Upper lobe of right lung (tissue), 1 donor: Measurements from ENCODE around the gene NSG1. TPM values are rescaled to one million over a fixed set of nuclear protein-coding genes. Genes with fewer than 3 reads are reported as not detected.

Experiments
- ATAC-seq: fragments of 200-7000 bp; cut with Tn5 transposase; one replicate; pipeline ENCODE4 v1.9.1; 2020; ENCODE audit warnings: mild to moderate bottlenecking, moderate library complexity
- DNase-seq: peaks from one replicate; pipeline ENCODE4 v3.0.0-alpha.2; 2020
- H3K27ac ChIP-seq: fragments of 200-600 bp; one replicate; pipeline ENCODE4 v1.8.0; 2022
- H3K27me3 ChIP-seq: fragments of 200-600 bp; one replicate; pipeline ENCODE4 v1.8.0; 2022; ENCODE audit warnings: mild to moderate bottlenecking
- H3K36me3 ChIP-seq: fragments of 200-600 bp; one replicate; pipeline ENCODE4 v1.8.0; 2022
- H3K4me1 ChIP-seq: fragments of 200-600 bp; one replicate; pipeline ENCODE4 v1.8.0; 2022
- H3K4me3 ChIP-seq: fragments of 200-600 bp; one replicate; pipeline ENCODE4 v1.8.0; 2022; ENCODE audit warnings: mild to moderate bottlenecking
- H3K9me3 ChIP-seq: fragments of 200-600 bp; one replicate; pipeline ENCODE4 v1.8.0; 2022
- CTCF ChIP-seq: fragments of 200-600 bp; IDR thresholded peaks from one replicate; pipeline ENCODE4 v1.8.0; 2022; ENCODE audit warnings: antibody characterized with exemption
- intact Hi-C: fragments of 100-400 bp; cut with DNase I; formaldehyde crosslinking; loops from one replicate; pipeline ENCODE4 v1.11.0; 2022
- total RNA-seq: library from RNA; stranded (reverse); fragmentation: NEBNext Ultra II Directional; extraction: Animal tissue kit (Norgen Biotek cat#: 25700); gene quantifications from one replicate; pipeline ENCODE4 v1.2.1, GENCODE V29; 2021
- donor health status: DM: no; HTN: yes; CAD: no; lungs with severe emphysema.

NSG1 gene
- total RNA-seq, 1 donor from 2014 or later: 1.5 TPM

- Histone ChIP-seq H3K4me1 (no peaks in the 10 kb centered on the region), H3K9me3 (no peaks in the 10 kb centered on the region), H3K4me3 (no peak overlapping the region), H3K27me3 (no peaks in the 10 kb centered on the region), H3K36me3 (peaks cover 73% of the 10 kb centered on the region), H3K27ac (no peak overlapping the region)
- TF ChIP-seq CTCF: no peak
- intact Hi-C loops: no loop called here
- ATAC-seq (no peak), DNase-seq (no peak)
These were observed 69.4 kb downstream of the NSG1 start for GRCh38 chr4:4456351-4456750.

- TF ChIP-seq CTCF: no peak
- intact Hi-C loops: no loop called here
- ATAC-seq (no peak), DNase-seq (no peak)
- no peak overlapping the region for H3K27ac ChIP-seq
- no peaks in the 10 kb centered on the region for H3K9me3 ChIP-seq
- H3K36me3 ChIP-seq: peaks cover 69% of the 10 kb centered on the region
- no peak overlapping the region for H3K4me3 ChIP-seq
- no peaks in the 10 kb centered on the region for H3K4me1 ChIP-seq
- H3K27me3 ChIP-seq: no peaks in the 10 kb centered on the region
These were observed 70.1 kb downstream of the NSG1 start for GRCh38 chr4:4456816-4457578.

- Histone ChIP-seq H3K36me3 (peaks cover 60% of the 10 kb centered on the region), H3K27me3 (no peaks in the 10 kb centered on the region), H3K9me3 (no peaks in the 10 kb centered on the region), H3K4me1 (no peaks in the 10 kb centered on the region), H3K4me3 (no peak overlapping the region), H3K27ac (no peak overlapping the region)
- TF ChIP-seq CTCF: no peak
- DNase-seq (no peak), ATAC-seq (no peak)
- intact Hi-C loops: no loop called here
These were observed 71.1 kb downstream of the NSG1 start for GRCh38 chr4:4457803-4458553.

- H3K27me3 ChIP-seq: no peaks in the 10 kb centered on the region
- H3K27ac ChIP-seq: no peak overlapping the region
- intact Hi-C loops: no loop called here
- H3K9me3 ChIP-seq: no peaks in the 10 kb centered on the region
- peaks cover 48% of the 10 kb centered on the region for H3K36me3 ChIP-seq
- H3K4me1 ChIP-seq: no peaks in the 10 kb centered on the region
- ATAC-seq (no peak), DNase-seq (no peak)
- no peak for TF ChIP-seq CTCF
- H3K4me3 ChIP-seq: no peak overlapping the region
These were observed 72.3 kb downstream of the NSG1 start for GRCh38 chr4:4459181-4459580.

- Histone ChIP-seq H3K4me1 (no peaks in the 10 kb centered on the region), H3K27ac (no peak overlapping the region), H3K9me3 (no peaks in the 10 kb centered on the region), H3K27me3 (no peaks in the 10 kb centered on the region), H3K36me3 (peaks cover 41% of the 10 kb centered on the region), H3K4me3 (no peak overlapping the region)
- no peak for ATAC-seq
- DNase-seq: no peak
- TF ChIP-seq CTCF: no peak
- intact Hi-C loops: no loop called here
These were observed 73.9 kb downstream of the NSG1 start for GRCh38 chr4:4460759-4461158.
